Stomach (tissue), 9 donors: ENCODE data around the gene LARP1B. TPM values are rescaled to one million over a fixed set of nuclear protein-coding genes. Genes with fewer than 3 reads are reported as not detected.
"Not testable (repeated sequence)": the region's sequence is repeated elsewhere in the genome, so short reads cannot be mapped to it uniquely, and the experiment has no call there.

Experiments
- DNase-seq, 2 donors: peaks; one replicate each; pipeline versions ENCODE4 v3.0.0 to v3.0.0-alpha.2; 2013 to 2019
- H3K27ac ChIP-seq, 5 donors: fragments of 200-600 bp in 4 of 5; sonication (generic) in 4 of 5; one replicate each; pipeline ENCODE4 v1.5.1; 2013 to 2019; ENCODE audit warnings: mild to moderate bottlenecking in 1 of 5, moderate library complexity in 1 of 5
- H3K27me3 ChIP-seq, 3 donors: fragments of 200-600 bp; sonication (generic); one replicate each; pipeline ENCODE4 v1.5.1; 2017 to 2019; ENCODE audit warnings: mixed run types in 1 of 3
- H3K36me3 ChIP-seq, 4 donors: fragments of 200-600 bp; sonication (generic); 1 replicate in 3 of 4; 2 replicates in 1 of 4; pipeline ENCODE4 v1.5.1; 2016 to 2019
- H3K4me1 ChIP-seq, 4 donors: fragments of 200-600 bp; sonication (generic); one replicate each; pipeline ENCODE4 v1.5.1; 2016 to 2019
- H3K4me3 ChIP-seq, 4 donors: fragments of 200-600 bp; sonication (generic) in 3 of 4; one replicate each; pipeline ENCODE4 v1.5.1; 2016 to 2019; ENCODE audit warnings: mild to moderate bottlenecking in 1 of 4
- H3K9me3 ChIP-seq, 4 donors: fragments of 200-600 bp; sonication (generic); one replicate each; pipeline ENCODE4 v1.5.1; 2016 to 2019
- EP300 ChIP-seq: sonication (generic); formaldehyde crosslinking; IDR thresholded peaks from one replicate; pipeline ENCODE4 v1.6.1; 2017; ENCODE audit warnings: antibody characterized with exemption
- POLR2A ChIP-seq, 4 donors: fragments of 450-650 bp; IDR thresholded peaks; one replicate each; pipeline ENCODE4 v1.6.1; 2016; ENCODE audit warnings: antibody characterized with exemption in 4 of 4, control low read depth in 2 of 4, mild to moderate bottlenecking in 1 of 4, moderate library complexity in 1 of 4
- POLR2AphosphoS5 ChIP-seq, 3 donors: sonication (generic); formaldehyde crosslinking; IDR thresholded peaks; one replicate each; pipeline ENCODE4 v1.6.1; 2016; ENCODE audit warnings: antibody characterized with exemption in 3 of 3
- WGBS, 5 donors: extraction: QIAGEN DNeasy Blood & Tissue Kit in 3 of 5; methylation state at CpG; one replicate each; pipeline versions ENCODE4 v1.1.5 to v1.1.7; 2013 to 2018; 5-methylcytosine and 5-hydroxymethylcytosine counted together
- intact Hi-C: fragments of 100-400 bp; cut with DNase I; formaldehyde crosslinking; loops from one replicate; pipeline ENCODE4 v1.15.1; 2023; ENCODE audit warnings: low total_unique reads
- polyA plus RNA-seq, 3 donors: library from polyadenylated mRNA; stranded (reverse); fragments of 200-250 nt; gene quantifications; one replicate each; pipeline ENCODE4 v1.2.3, GENCODE V29; 2013
- total RNA-seq, 5 donors: library from RNA; depleted of rRNA; stranded (reverse); fragments of >200 nt; gene quantifications; one replicate each; pipeline versions ENCODE4 v1.1.0 to v1.2.3, GENCODE V29; 2014 to 2016
- TF ChIP-seq, protein P1 (sequence below), 7 experiments: fragments of 450-650 bp in 4 of 7; fragments of 200-600 bp in 3 of 7; sonication (generic) in 3 of 7; IDR thresholded peaks; one replicate each; pipeline ENCODE4 v1.5.1; 2016 to 2019; ENCODE audit warnings: antibody characterized with exemption in 7 of 7, control low read depth in 2 of 7, mild to moderate bottlenecking in 1 of 7
- donor health status: healthy with polysubstance abuse.
- donor health status: Bipolar disorder and iron deficiency.
- donor health status: healthy.

LARP1B gene
- total and polyA plus RNA-seq, 8 donors = 2.3 to 113 (median 23.3) TPM

DNA sequence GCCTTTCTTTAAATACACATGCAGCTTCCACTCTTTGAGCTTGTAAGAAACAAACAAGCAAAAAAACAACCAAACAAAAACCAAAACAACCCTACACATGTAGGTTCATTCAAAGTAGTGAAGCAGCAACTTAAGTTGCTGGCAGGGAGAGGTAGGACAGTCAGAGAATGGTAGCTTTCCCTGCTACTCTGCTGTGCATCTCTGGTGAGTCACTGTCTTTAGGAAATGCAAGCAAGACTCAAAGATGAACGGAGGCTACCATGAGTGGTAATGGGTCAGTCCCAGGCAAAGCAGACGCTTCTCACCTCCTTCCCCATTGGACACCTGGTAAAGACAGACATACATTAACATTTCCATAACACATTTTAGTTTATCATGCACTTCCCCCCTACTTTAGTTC, 183.3 kb downstream of the LARP1B start:
- 85 to 94% (median 91%) methylated on average over 2 of the region's 2 CpGs for whole genome bisulfite sequencing, 5 donors
- no peak for DNase-seq
- Histone ChIP-seq H3K4me1 (no peaks in the 10 kb centered on the region), H3K27me3 (no peaks in the 10 kb centered on the region), H3K4me3 (no peak overlapping the region), H3K9me3 (peaks cover 0 to 6% (median 0%) of the 10 kb centered on the region in 4 donors), H3K36me3 (no peaks in the 10 kb centered on the region), H3K27ac (no peak overlapping the region)
- no peak for TF ChIP-seq POLR2A (IDR thresholded peaks at IDR 0.05)
- no peak for TF ChIP-seq EP300
- TF ChIP-seq, protein P1, sequence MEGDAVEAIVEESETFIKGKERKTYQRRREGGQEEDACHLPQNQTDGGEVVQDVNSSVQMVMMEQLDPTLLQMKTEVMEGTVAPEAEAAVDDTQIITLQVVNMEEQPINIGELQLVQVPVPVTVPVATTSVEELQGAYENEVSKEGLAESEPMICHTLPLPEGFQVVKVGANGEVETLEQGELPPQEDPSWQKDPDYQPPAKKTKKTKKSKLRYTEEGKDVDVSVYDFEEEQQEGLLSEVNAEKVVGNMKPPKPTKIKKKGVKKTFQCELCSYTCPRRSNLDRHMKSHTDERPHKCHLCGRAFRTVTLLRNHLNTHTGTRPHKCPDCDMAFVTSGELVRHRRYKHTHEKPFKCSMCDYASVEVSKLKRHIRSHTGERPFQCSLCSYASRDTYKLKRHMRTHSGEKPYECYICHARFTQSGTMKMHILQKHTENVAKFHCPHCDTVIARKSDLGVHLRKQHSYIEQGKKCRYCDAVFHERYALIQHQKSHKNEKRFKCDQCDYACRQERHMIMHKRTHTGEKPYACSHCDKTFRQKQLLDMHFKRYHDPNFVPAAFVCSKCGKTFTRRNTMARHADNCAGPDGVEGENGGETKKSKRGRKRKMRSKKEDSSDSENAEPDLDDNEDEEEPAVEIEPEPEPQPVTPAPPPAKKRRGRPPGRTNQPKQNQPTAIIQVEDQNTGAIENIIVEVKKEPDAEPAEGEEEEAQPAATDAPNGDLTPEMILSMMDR (IDR thresholded peaks at IDR 0.05) = no peak
- no peak for TF ChIP-seq POLR2AphosphoS5 (IDR thresholded peaks at IDR 0.05)
- intact Hi-C loops = no loop called here

DNA sequence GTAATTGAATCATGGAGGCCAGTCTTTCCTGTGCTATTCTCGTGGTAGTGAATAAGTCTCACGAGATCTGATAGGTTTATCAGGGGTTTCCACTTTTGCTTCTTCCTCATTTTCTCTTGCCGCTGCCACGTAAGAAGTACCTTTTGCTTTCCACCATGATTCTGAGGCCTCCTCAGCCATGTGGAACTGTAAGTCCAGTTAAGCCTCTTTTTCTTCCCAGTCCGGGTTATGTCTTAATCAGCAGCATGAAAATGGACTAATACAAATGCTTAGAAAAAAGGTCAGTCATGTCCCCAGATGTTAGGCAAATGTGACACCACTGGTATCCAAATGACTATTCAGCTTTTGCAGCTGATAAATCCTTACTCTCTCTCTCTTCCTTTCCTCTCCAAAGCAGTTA, 184.3 kb downstream of the LARP1B start:
- H3K27ac ChIP-seq, H3K4me1 ChIP-seq, H3K27me3 ChIP-seq, H3K36me3 ChIP-seq, H3K4me3 ChIP-seq, intact Hi-C loops, DNase-seq: not testable (repeated sequence)
- peaks cover 0 to 12% (median 0%) of the 10 kb centered on the region in 4 donors for H3K9me3 ChIP-seq
- 85 to 92% (median 89%) methylated on average over 5 of the region's 5 CpGs for WGBS, 5 donors

DNA sequence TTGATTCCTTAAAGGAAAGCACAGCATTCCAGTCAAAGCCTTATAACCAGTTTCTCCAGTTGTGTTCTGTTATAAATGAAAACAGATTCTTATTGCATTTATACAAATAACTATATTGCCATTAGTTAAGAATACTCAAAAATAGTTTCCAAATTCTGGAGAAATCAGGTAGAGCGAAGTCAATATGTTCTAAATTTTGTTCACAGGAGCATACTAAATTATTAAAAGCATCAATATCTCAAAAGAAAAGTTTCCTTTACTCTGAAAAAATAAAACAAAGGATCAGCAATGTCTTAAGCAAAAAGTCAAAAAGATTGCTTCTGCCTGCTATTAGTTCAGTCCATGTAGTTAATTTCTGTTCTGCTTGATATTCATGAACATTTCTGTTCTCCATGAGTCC, 186.8 kb downstream of the LARP1B start:
- intact Hi-C loops = no loop called here
- peaks cover 0 to 12% (median 0%) of the 10 kb centered on the region in 4 donors for H3K9me3 ChIP-seq
- no peaks in the 10 kb centered on the region for H3K27me3 ChIP-seq
- no peaks in the 10 kb centered on the region for H3K4me1 ChIP-seq
- WGBS, 5 donors = 91 to 98% (median 92%) methylated on average over 1 of the region's 1 CpG
- TF ChIP-seq, protein P1 (IDR thresholded peaks at IDR 0.05) = no peak
- no peak for TF ChIP-seq POLR2AphosphoS5 (IDR thresholded peaks at IDR 0.05)
- TF ChIP-seq POLR2A (IDR thresholded peaks at IDR 0.05) = no peak
- no peak for TF ChIP-seq EP300
- no peaks in the 10 kb centered on the region for H3K36me3 ChIP-seq
- DNase-seq = no peak
- no peak overlapping the region for H3K4me3 ChIP-seq
- no peak overlapping the region for H3K27ac ChIP-seq

DNA sequence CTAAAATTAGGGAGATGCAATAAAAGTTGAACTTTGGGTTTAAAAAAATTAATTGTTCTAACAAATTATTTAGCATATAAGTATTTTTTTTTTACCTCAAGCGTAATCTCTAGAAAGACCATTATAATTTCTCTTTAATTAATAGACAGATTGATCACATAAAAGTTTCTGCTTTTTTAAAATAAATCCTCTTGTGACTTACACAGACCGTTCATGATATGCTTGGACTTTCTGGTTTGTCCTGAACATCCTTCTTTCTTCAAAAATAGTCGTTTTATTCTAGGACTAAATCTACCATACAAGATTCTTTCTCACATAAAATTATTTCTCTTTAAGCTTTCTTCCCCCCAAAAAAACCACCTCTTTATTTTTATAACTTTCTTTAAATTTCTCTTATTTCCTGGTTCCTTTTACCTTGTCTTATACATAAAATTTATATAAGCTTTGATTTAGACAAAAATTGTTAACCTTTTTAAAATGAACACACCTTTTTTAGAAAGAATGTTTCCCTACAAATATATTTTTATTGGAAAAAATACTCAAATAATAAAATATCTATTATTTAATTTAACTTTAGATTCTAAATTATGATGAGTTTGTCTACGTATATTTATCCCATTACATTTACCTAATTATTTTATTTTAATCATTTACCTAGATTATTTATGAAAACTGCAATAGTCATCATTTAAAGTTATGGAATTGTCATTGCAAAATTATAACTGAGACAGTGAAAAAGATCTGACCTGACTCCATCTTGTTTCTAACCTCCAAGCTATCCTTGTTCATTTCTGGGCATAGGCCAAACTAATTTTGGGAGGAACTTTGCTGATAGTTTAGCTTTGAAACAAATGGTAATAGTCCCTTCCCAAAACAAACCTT, 188.9 kb downstream of the LARP1B start:
- 67 to 76% (median 71%) methylated on average over 4 of the region's 4 CpGs for WGBS, 5 donors
- Histone ChIP-seq H3K27ac (no peak overlapping the region), H3K36me3 (no peaks in the 10 kb centered on the region), H3K4me1 (no peaks in the 10 kb centered on the region), H3K9me3 (peaks cover 0 to 12% (median 0%) of the 10 kb centered on the region in 4 donors), H3K27me3 (no peaks in the 10 kb centered on the region), H3K4me3 (no peak overlapping the region)
- no peak for TF ChIP-seq POLR2AphosphoS5 (IDR thresholded peaks at IDR 0.05)
- TF ChIP-seq POLR2A (IDR thresholded peaks at IDR 0.05) = no peak
- TF ChIP-seq, protein P1 (IDR thresholded peaks at IDR 0.05) = no peak
- TF ChIP-seq EP300 = no peak
- intact Hi-C loops = no loop called here
- no peak for DNase-seq

DNA sequence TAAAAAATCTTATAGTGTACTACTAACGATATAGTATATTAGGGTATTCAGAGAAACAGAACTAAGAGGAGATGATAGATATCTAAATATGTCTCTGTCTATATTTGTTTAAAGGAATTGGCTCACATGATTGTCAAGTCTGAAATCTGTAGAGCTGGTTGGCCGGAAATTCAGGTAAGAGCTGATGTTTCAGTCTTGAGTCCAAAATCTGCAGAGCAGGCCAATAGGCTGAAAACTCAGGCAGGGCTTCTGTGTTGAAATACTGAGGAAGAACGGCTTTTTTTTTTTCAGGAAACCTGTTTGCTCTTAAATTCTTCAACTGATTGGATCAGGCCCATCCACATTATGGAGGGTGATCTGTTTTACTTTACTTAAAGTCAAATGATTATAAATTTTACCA, 194.8 kb downstream of the LARP1B start:
- H3K9me3 ChIP-seq = no peaks in the 10 kb centered on the region
- DNase-seq = no peak
- 87 to 93% (median 91%) methylated on average over 3 of the region's 3 CpGs for whole genome bisulfite sequencing, 5 donors
- no peak overlapping the region for H3K4me3 ChIP-seq
- TF ChIP-seq POLR2AphosphoS5 (IDR thresholded peaks at IDR 0.05) = no peak
- TF ChIP-seq EP300 = no peak
- no peak for TF ChIP-seq POLR2A (IDR thresholded peaks at IDR 0.05)
- TF ChIP-seq, protein P1 (IDR thresholded peaks at IDR 0.05) = no peak
- intact Hi-C loops = no loop called here
- no peaks in the 10 kb centered on the region for H3K36me3 ChIP-seq
- no peaks in the 10 kb centered on the region for H3K4me1 ChIP-seq
- H3K27ac ChIP-seq = no peak overlapping the region
- no peaks in the 10 kb centered on the region for H3K27me3 ChIP-seq
